Muscle of leg (tissue), 11 donors: ENCODE data around the gene PPP3CA. TPM values are rescaled to one million over a fixed set of nuclear protein-coding genes. Genes with fewer than 3 reads are reported as not detected.

Source experiments
- DNase-seq: peaks from one replicate; pipeline ENCODE4 v3.0.0; 2013
- H3K27ac ChIP-seq: one replicate; pipeline ENCODE4 v1.5.1; 2013; ENCODE audit warnings: mild to moderate bottlenecking, low read length, control low read depth
- H3K27me3 ChIP-seq: one replicate; pipeline ENCODE4 v1.6.1; 2013; ENCODE audit warnings: low read length; ENCODE audit not compliant: control insufficient read depth, insufficient read depth
- H3K36me3 ChIP-seq: one replicate; pipeline ENCODE4 v1.6.1; 2013; ENCODE audit warnings: low read length; ENCODE audit not compliant: control insufficient read depth, insufficient read depth
- H3K4me1 ChIP-seq: one replicate; pipeline ENCODE4 v1.6.1; 2013; ENCODE audit warnings: low read length; ENCODE audit not compliant: control insufficient read depth, insufficient read depth
- H3K4me3 ChIP-seq: one replicate; pipeline ENCODE4 v1.5.1; 2013; ENCODE audit warnings: low read length, control low read depth
- H3K9me3 ChIP-seq: replicated peaks from 2 replicates; pipeline ENCODE4 v1.6.1; 2013; ENCODE audit warnings: low read depth, low read length; ENCODE audit not compliant: control insufficient read depth
- WGBS: methylation state at CpG from one replicate; pipeline ENCODE4 v1.1.5; 2013; ENCODE audit warnings: missing lambda C conversion rate; ENCODE audit not compliant: insufficient coverage; 5-methylcytosine and 5-hydroxymethylcytosine counted together
- polyA plus RNA-seq, 8 donors: library from polyadenylated mRNA; unstranded; fragments of 120-200 nt; gene quantifications; one replicate each; pipeline versions ENCODE4 v1.2.1 to v1.2.3, GENCODE V29; 2013; ENCODE audit warnings: inconsistent platforms in 1 of 8, low replicate concordance in 1 of 8; ENCODE audit not compliant: insufficient read length in 8 of 8, insufficient read depth in 1 of 8
- total RNA-seq: library from RNA; stranded (reverse); fragments of 120-200 nt; gene quantifications from one replicate; pipeline ENCODE4 v1.2.4, GENCODE V29; 2013

Gene PPP3CA
- total and polyA plus RNA-seq, 9 donors = 18.2 to 41.9 (median 29.9) TPM

- H3K4me1 ChIP-seq = no peaks in the 10 kb centered on the region
- H3K36me3 ChIP-seq = peaks cover 4% of the 10 kb centered on the region
- H3K27ac ChIP-seq = no peak overlapping the region
- H3K9me3 ChIP-seq = no peaks in the 10 kb centered on the region
- H3K27me3 ChIP-seq = no peaks in the 10 kb centered on the region
- WGBS = no CpG with 5 or more reads among the region's 3 CpGs
- peak; percentile 33 for DNase-seq
- no peak overlapping the region for H3K4me3 ChIP-seq
Measured at GRCh38 chr4:101032541-101032940, 314.8 kb downstream of the PPP3CA start.

GRCh38 chr4:101031971-101032370 is 315.4 kb downstream of the PPP3CA start:
- Histone ChIP-seq H3K36me3 (peaks cover 4% of the 10 kb centered on the region), H3K27me3 (no peaks in the 10 kb centered on the region), H3K27ac (no peak overlapping the region), H3K4me3 (no peak overlapping the region), H3K4me1 (no peaks in the 10 kb centered on the region), H3K9me3 (no peaks in the 10 kb centered on the region)
- no peak for DNase-seq
- 40% methylated on average over 1 of the region's 5 CpGs for WGBS

- Histone ChIP-seq H3K4me3 (no peak overlapping the region), H3K27me3 (no peaks in the 10 kb centered on the region), H3K4me1 (no peaks in the 10 kb centered on the region), H3K27ac (no peak overlapping the region), H3K9me3 (no peaks in the 10 kb centered on the region), H3K36me3 (peaks cover 8% of the 10 kb centered on the region)
- no peak for DNase-seq
Measured at GRCh38 chr4:101028886-101029285, 318.4 kb downstream of the PPP3CA start.

- no peak for DNase-seq
- Histone ChIP-seq H3K36me3 (peaks cover 11% of the 10 kb centered on the region), H3K4me3 (no peak overlapping the region), H3K4me1 (no peaks in the 10 kb centered on the region), H3K27ac (no peak overlapping the region), H3K9me3 (no peaks in the 10 kb centered on the region), H3K27me3 (no peaks in the 10 kb centered on the region)
Measured at GRCh38 chr4:101027721-101028120, 319.6 kb downstream of the PPP3CA start.

- DNase-seq = no peak
- H3K36me3 ChIP-seq = peaks cover 9% of the 10 kb centered on the region
- H3K4me1 ChIP-seq = no peaks in the 10 kb centered on the region
- no peaks in the 10 kb centered on the region for H3K9me3 ChIP-seq
- H3K27ac ChIP-seq = no peak overlapping the region
- no peak overlapping the region for H3K4me3 ChIP-seq
- no peaks in the 10 kb centered on the region for H3K27me3 ChIP-seq
- WGBS = no CpG with 5 or more reads among the region's 8 CpGs
Measured at GRCh38 chr4:101025755-101026154, 321.6 kb downstream of the PPP3CA start.

GRCh38 chr4:101022151-101023024 is 324.9 kb downstream of the PPP3CA start:
- H3K4me1 ChIP-seq = no peaks in the 10 kb centered on the region
- H3K27me3 ChIP-seq = no peaks in the 10 kb centered on the region
- 95% methylated on average over 4 of the region's 8 CpGs for WGBS
- no peak overlapping the region for H3K4me3 ChIP-seq
- peaks cover 9% of the 10 kb centered on the region for H3K36me3 ChIP-seq
- H3K9me3 ChIP-seq = no peaks in the 10 kb centered on the region
- no peak for DNase-seq
- no peak overlapping the region for H3K27ac ChIP-seq

GRCh38 chr4:101020956-101021355 is 326.4 kb downstream of the PPP3CA start:
- DNase-seq = peak; percentile 33
- Histone ChIP-seq H3K27ac (no peak overlapping the region), H3K9me3 (peaks cover under 1% of the 10 kb centered on the region), H3K4me1 (no peaks in the 10 kb centered on the region), H3K27me3 (no peaks in the 10 kb centered on the region), H3K36me3 (peaks cover 8% of the 10 kb centered on the region), H3K4me3 (no peak overlapping the region)
- WGBS = no CpG with 5 or more reads among the region's 4 CpGs

GRCh38 chr4:101019941-101020401 is 327.4 kb downstream of the PPP3CA start:
- WGBS = 100% methylated on average over 1 of the region's 1 CpG
- H3K9me3 ChIP-seq = peaks cover 2% of the 10 kb centered on the region
- no peak overlapping the region for H3K4me3 ChIP-seq
- no peak for DNase-seq
- no peak overlapping the region for H3K27ac ChIP-seq
- no peaks in the 10 kb centered on the region for H3K4me1 ChIP-seq
- no peaks in the 10 kb centered on the region for H3K27me3 ChIP-seq
- H3K36me3 ChIP-seq = peaks cover 5% of the 10 kb centered on the region

GRCh38 chr4:101019313-101019712 is 328.0 kb downstream of the PPP3CA start:
- H3K27ac ChIP-seq = no peak overlapping the region
- DNase-seq = no peak

GRCh38 chr4:101018836-101019235 is 328.5 kb downstream of the PPP3CA start:
- Histone ChIP-seq H3K4me3 (no peak overlapping the region), H3K4me1 (no peaks in the 10 kb centered on the region), H3K27ac (no peak overlapping the region), H3K36me3 (peaks cover 5% of the 10 kb centered on the region), H3K27me3 (no peaks in the 10 kb centered on the region), H3K9me3 (peaks cover 2% of the 10 kb centered on the region)
- peak; percentile 24 for DNase-seq
- WGBS = 78% methylated on average over 3 of the region's 5 CpGs

More at GRCh38 chr4:101019313-101019712, 328.0 kb downstream of the PPP3CA start:
- peaks cover 2% of the 10 kb centered on the region for H3K9me3 ChIP-seq
- no peak overlapping the region for H3K4me3 ChIP-seq
- no peaks in the 10 kb centered on the region for H3K4me1 ChIP-seq
- no peaks in the 10 kb centered on the region for H3K27me3 ChIP-seq
- 92% methylated on average over 3 of the region's 4 CpGs for WGBS
- H3K36me3 ChIP-seq = peaks cover 5% of the 10 kb centered on the region
